ENCODE results near the gene GNAS. TPM values are rescaled to one million over a fixed set of nuclear protein-coding genes. Genes with fewer than 3 reads are reported as not detected.

Gene GNAS
- polyA plus RNA-seq, 1 donor (not counting 4 experiments of a cell fraction or from before 2014, with no cell fraction given) = 560 TPM

DNA sequence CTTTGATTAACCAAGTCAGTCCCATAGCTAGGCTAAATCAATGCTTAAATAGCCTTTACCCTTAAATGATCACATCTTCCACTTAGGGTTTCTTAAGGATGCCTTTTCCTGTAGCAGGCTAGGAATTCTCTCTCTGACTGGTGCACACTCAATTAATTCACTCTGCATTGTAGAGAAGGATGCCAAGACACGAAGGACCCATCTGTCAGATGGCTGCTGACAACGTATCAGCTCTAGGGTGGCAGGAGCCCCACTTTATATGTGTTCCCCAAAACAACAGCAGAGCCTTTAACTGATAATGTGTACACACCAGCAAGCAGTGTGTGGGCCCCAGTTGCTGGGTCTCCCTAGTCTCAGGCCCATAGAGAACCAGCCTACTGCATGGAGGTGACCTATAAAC lies 13.3 kb downstream of the GNAS start:
- peaks cover 2% of the 10 kb centered on the region for H3K27me3 ChIP-seq (ENCODE audit: control insufficient read depth, extremely low read depth, insufficient read depth, low read length)
- dilution Hi-C loops (cut with MboI; ENCODE audit: extremely low pct_ligation_motif_present, low sequenced_read_pairs) = loop anchor here (25.0 kb wide), 1 partner anchor 346 kb away; no protein-coding TSS in a partner anchor
- no peaks in the 10 kb centered on the region for H3K4me1 ChIP-seq (ENCODE audit: control insufficient read depth, extremely low read depth, insufficient read depth, low read length)
- H3K9me3 ChIP-seq (ENCODE audit: control insufficient read depth, low read depth, low read length) = no peaks in the 10 kb centered on the region
- H3K9ac ChIP-seq (ENCODE audit: control insufficient read depth, extremely low read depth, insufficient read depth, low read length) = no peak overlapping the region
- no peaks in the 10 kb centered on the region for H3K36me3 ChIP-seq (ENCODE audit: control insufficient read depth in 2 of 2, extremely low read depth in 1 of 2, insufficient read depth in 2 of 2, low read length in 2 of 2)
- no peaks in the 10 kb centered on the region for H4K20me1 ChIP-seq (ENCODE audit: control insufficient read depth, extremely low read depth, insufficient read depth, low read length)
- no peak overlapping the region for H3K4me3 ChIP-seq (ENCODE audit: control insufficient read depth in 2 of 3, extremely low read depth in 1 of 3, insufficient read depth in 2 of 3, low read depth in 1 of 3, low read length in 3 of 3)
- DNase-seq (ENCODE audit: low read depth, low spot score) = no peak
- no peaks in the 10 kb centered on the region for H3K79me2 ChIP-seq (ENCODE audit: control insufficient read depth, insufficient read depth, low read length)
- FAIRE-seq = no peak
- no peak overlapping the region for H3K27ac ChIP-seq (ENCODE audit: control insufficient read depth, insufficient read depth, low read length)
- no peak overlapping the region for H3K4me2 ChIP-seq (ENCODE audit: control insufficient read depth, extremely low read depth, insufficient read depth, low read depth, low read length)
- TF ChIP-seq, protein P1, sequence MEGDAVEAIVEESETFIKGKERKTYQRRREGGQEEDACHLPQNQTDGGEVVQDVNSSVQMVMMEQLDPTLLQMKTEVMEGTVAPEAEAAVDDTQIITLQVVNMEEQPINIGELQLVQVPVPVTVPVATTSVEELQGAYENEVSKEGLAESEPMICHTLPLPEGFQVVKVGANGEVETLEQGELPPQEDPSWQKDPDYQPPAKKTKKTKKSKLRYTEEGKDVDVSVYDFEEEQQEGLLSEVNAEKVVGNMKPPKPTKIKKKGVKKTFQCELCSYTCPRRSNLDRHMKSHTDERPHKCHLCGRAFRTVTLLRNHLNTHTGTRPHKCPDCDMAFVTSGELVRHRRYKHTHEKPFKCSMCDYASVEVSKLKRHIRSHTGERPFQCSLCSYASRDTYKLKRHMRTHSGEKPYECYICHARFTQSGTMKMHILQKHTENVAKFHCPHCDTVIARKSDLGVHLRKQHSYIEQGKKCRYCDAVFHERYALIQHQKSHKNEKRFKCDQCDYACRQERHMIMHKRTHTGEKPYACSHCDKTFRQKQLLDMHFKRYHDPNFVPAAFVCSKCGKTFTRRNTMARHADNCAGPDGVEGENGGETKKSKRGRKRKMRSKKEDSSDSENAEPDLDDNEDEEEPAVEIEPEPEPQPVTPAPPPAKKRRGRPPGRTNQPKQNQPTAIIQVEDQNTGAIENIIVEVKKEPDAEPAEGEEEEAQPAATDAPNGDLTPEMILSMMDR (optimal IDR thresholded peaks at IDR 0.05 in 1 of 3, IDR thresholded peaks at IDR 0.05 in 1 of 3, conservative IDR thresholded peaks at IDR 0.05 in 1 of 3; ENCODE audit: extremely low read depth in 1 of 3, insufficient read depth in 2 of 3, low read length in 3 of 3) = no peak
- TF ChIP-seq EZH2 (IDR thresholded peaks at IDR 0.05; ENCODE audit: low read length) = no peak
- no peak overlapping the region for H2AFZ ChIP-seq (ENCODE audit: control insufficient read depth, low read length)
- no peaks in the 10 kb centered on the region for H3K9me1 ChIP-seq (ENCODE audit: control insufficient read depth, extremely low read depth, insufficient read depth, low read length)

DNA sequence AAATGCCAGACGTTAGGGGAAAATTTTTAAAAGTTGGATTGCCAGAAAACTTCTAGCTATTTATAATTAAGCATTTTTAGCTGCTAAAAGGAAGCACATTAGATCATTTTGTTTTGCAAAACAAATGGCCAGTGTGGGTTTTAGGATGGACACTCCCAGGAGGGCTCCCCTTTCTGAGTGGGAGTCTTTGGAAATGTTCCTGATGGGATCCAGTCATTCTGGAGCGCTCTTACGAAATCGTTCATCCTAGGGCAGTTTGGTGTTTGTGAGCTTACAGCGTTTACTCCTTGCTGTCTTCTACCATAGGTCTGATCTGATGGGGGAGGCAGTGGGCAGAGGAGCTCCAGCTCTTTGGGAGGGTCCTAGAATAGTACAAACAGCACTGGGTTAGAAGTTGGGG lies 14.7 kb downstream of the GNAS start:
- dilution Hi-C loops (cut with MboI; ENCODE audit: extremely low pct_ligation_motif_present, low sequenced_read_pairs) = loop anchor here (25.0 kb wide), 1 partner anchor 345 kb away; no protein-coding TSS in a partner anchor
- no peak overlapping the region for H2AFZ ChIP-seq (ENCODE audit: control insufficient read depth, low read length)
- no peaks in the 10 kb centered on the region for H3K9me3 ChIP-seq (ENCODE audit: control insufficient read depth, low read depth, low read length)
- TF ChIP-seq, protein P1 (optimal IDR thresholded peaks at IDR 0.05 in 1 of 3, IDR thresholded peaks at IDR 0.05 in 1 of 3, conservative IDR thresholded peaks at IDR 0.05 in 1 of 3; ENCODE audit: extremely low read depth in 1 of 3, insufficient read depth in 2 of 3, low read length in 3 of 3) = no peak
- TF ChIP-seq EZH2 (IDR thresholded peaks at IDR 0.05; ENCODE audit: low read length) = no peak
- no peak overlapping the region for H3K4me3 ChIP-seq (ENCODE audit: control insufficient read depth in 2 of 3, extremely low read depth in 1 of 3, insufficient read depth in 2 of 3, low read depth in 1 of 3, low read length in 3 of 3)
- no peaks in the 10 kb centered on the region for H4K20me1 ChIP-seq (ENCODE audit: control insufficient read depth, extremely low read depth, insufficient read depth, low read length)
- H3K27ac ChIP-seq (ENCODE audit: control insufficient read depth, insufficient read depth, low read length) = no peak overlapping the region
- no peaks in the 10 kb centered on the region for H3K79me2 ChIP-seq (ENCODE audit: control insufficient read depth, insufficient read depth, low read length)
- H3K36me3 ChIP-seq (ENCODE audit: control insufficient read depth in 2 of 2, extremely low read depth in 1 of 2, insufficient read depth in 2 of 2, low read length in 2 of 2) = no peaks in the 10 kb centered on the region
- peaks cover 2% of the 10 kb centered on the region for H3K27me3 ChIP-seq (ENCODE audit: control insufficient read depth, extremely low read depth, insufficient read depth, low read length)
- no peak overlapping the region for H3K9ac ChIP-seq (ENCODE audit: control insufficient read depth, extremely low read depth, insufficient read depth, low read length)
- no peaks in the 10 kb centered on the region for H3K4me1 ChIP-seq (ENCODE audit: control insufficient read depth, extremely low read depth, insufficient read depth, low read length)
- H3K4me2 ChIP-seq (ENCODE audit: control insufficient read depth, extremely low read depth, insufficient read depth, low read depth, low read length) = no peak overlapping the region
- no peak for FAIRE-seq
- no peaks in the 10 kb centered on the region for H3K9me1 ChIP-seq (ENCODE audit: control insufficient read depth, extremely low read depth, insufficient read depth, low read length)
- no peak for DNase-seq (ENCODE audit: low read depth, low spot score)

Data from keratinocyte (primary cell).